Measurements from ENCODE around the gene PDLIM5. TPM values are rescaled to one million over a fixed set of nuclear protein-coding genes. Genes with fewer than 3 reads are reported as not detected.

PDLIM5 gene
- total RNA-seq, 2 experiments from 2014 or later = 14.8 to 18.3 TPM

DNA sequence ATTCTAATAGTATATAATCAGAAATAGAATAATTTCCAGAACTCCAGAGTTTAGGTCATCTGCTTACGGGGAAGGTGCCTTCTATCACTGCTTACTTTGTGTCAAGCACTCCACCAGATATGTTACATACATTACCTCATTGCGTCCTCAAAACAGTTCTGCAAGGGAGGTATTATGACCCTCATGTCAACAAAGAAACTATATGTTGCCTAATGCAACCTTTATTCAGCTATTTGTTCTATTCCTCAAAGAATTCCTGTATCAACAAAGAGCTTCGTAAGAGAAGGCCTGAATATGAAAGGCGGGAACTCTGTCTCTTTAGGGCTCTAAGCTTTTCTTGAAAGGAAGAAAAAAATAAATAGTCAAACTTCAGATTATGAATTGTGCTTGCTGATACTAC is 114.7 kb downstream of the PDLIM5 start:
- TF ChIP-seq, protein P1, sequence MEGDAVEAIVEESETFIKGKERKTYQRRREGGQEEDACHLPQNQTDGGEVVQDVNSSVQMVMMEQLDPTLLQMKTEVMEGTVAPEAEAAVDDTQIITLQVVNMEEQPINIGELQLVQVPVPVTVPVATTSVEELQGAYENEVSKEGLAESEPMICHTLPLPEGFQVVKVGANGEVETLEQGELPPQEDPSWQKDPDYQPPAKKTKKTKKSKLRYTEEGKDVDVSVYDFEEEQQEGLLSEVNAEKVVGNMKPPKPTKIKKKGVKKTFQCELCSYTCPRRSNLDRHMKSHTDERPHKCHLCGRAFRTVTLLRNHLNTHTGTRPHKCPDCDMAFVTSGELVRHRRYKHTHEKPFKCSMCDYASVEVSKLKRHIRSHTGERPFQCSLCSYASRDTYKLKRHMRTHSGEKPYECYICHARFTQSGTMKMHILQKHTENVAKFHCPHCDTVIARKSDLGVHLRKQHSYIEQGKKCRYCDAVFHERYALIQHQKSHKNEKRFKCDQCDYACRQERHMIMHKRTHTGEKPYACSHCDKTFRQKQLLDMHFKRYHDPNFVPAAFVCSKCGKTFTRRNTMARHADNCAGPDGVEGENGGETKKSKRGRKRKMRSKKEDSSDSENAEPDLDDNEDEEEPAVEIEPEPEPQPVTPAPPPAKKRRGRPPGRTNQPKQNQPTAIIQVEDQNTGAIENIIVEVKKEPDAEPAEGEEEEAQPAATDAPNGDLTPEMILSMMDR (IDR thresholded peaks at IDR 0.05) = no peak
- intact Hi-C loops (cut with micrococcal nuclease) = no loop called here
- ChIA-PET POLR2A (no interaction called here), CTCF (no interaction called here)
- H3K4me1 Mint-ChIP-seq (ENCODE audit: low read depth) = peaks cover 4% of the 10 kb centered on the region
- no peaks in the 10 kb centered on the region for H3K36me3 Mint-ChIP-seq (ENCODE audit: low read depth)
- no peak overlapping the region for H3K4me3 Mint-ChIP-seq
- H3K9me3 Mint-ChIP-seq = no peaks in the 10 kb centered on the region
- ATAC-seq (no peak), DNase-seq (no peak)
- no peaks in the 10 kb centered on the region for H3K27me3 Mint-ChIP-seq
- H3K27ac Mint-ChIP-seq = no peak overlapping the region

DNA sequence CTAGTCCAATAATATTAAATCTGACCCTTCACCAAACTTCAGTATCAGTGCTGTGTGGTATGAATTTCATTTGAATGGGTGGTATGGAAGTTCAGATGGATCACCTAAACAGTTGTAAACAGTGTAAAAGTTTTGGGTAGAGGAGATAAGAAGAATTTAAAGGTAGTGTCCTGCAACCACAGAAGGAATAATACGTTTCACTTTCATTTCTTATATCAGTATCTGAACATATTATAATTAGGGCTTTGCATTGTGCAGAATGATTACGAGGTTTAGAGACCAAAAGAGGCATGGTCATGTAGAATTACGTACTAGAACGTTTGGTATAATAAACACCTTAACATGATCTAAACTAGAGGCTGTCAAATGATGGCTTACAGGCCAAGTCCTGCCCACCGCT is 116.1 kb downstream of the PDLIM5 start:
- Mint-ChIP-seq H3K4me3 (no peak overlapping the region), H3K27ac (no peak overlapping the region), H3K27me3 (no peaks in the 10 kb centered on the region), H3K36me3 (ENCODE audit: low read depth) (no peaks in the 10 kb centered on the region), H3K4me1 (ENCODE audit: low read depth) (peaks cover 4% of the 10 kb centered on the region), H3K9me3 (no peaks in the 10 kb centered on the region)
- TF ChIP-seq, protein P1 (IDR thresholded peaks at IDR 0.05) = no peak
- ATAC-seq (no peak), DNase-seq (no peak)
- intact Hi-C loops (cut with micrococcal nuclease) = no loop called here
- ChIA-PET CTCF (no interaction called here), POLR2A (no interaction called here)

DNA sequence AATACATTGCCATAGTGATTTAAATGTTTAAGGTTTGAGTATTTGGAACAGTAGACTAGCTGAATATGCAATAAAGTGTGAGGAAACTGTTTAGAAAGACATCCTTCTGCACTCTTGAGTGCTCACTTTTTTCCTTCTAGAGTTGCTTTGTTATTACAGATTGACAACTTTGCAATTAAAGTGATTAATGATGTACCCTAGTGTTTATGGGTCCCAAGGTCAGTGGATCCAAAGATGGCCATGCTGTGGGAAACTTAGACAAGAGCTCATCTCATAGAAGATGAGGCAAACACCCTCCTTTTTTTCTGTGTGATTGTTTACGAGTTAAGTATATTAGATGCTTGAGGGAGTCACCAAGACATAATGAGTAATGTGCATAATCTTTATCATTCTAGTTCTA is 118.8 kb downstream of the PDLIM5 start:
- H3K27me3 Mint-ChIP-seq = no peaks in the 10 kb centered on the region
- H3K27ac Mint-ChIP-seq = no peak overlapping the region
- TF ChIP-seq, protein P1 (IDR thresholded peaks at IDR 0.05) = no peak
- no peak for DNase-seq
- no peaks in the 10 kb centered on the region for H3K9me3 Mint-ChIP-seq
- ATAC-seq = no peak
- H3K4me1 Mint-ChIP-seq (ENCODE audit: low read depth) = peaks cover 4% of the 10 kb centered on the region
- intact Hi-C loops (cut with micrococcal nuclease) = no loop called here
- H3K4me3 Mint-ChIP-seq = no peak overlapping the region
- POLR2A ChIA-PET = no interaction called here
- H3K36me3 Mint-ChIP-seq (ENCODE audit: low read depth) = no peaks in the 10 kb centered on the region
- CTCF ChIA-PET = interaction anchor here (0.9 kb wide), 1 partner anchor 164 kb away, joined by 3 read pairs; no protein-coding TSS in a partner anchor

DNA sequence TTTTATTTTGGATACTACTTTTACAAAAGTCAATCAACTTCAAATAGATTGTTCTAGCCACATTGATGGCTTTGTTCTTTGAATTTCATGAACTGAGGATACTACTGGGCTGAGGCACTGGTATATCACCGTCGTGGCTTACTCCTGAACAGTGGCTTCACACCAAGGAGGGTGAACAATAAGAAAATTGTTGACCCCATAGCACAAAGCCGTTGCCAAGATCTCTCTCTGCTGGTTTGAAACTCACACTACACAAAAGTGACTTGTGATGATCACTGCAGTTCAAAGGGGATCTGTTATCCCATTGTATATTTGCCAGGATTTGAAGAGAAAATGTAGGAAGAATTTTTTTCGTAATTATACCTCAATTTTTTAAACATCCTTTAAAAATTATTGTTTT is 119.6 kb downstream of the PDLIM5 start:
- H3K27ac Mint-ChIP-seq = no peak overlapping the region
- ATAC-seq = no peak
- H3K4me1 Mint-ChIP-seq (ENCODE audit: low read depth) = peaks cover 4% of the 10 kb centered on the region
- no peaks in the 10 kb centered on the region for H3K27me3 Mint-ChIP-seq
- TF ChIP-seq, protein P1 (IDR thresholded peaks at IDR 0.05) = no peak
- no peaks in the 10 kb centered on the region for H3K9me3 Mint-ChIP-seq
- ChIA-PET POLR2A (no interaction called here), CTCF (no interaction called here)
- no peak overlapping the region for H3K4me3 Mint-ChIP-seq
- H3K36me3 Mint-ChIP-seq (ENCODE audit: low read depth) = no peaks in the 10 kb centered on the region
- DNase-seq = no peak
- intact Hi-C loops (cut with micrococcal nuclease) = no loop called here

DNA sequence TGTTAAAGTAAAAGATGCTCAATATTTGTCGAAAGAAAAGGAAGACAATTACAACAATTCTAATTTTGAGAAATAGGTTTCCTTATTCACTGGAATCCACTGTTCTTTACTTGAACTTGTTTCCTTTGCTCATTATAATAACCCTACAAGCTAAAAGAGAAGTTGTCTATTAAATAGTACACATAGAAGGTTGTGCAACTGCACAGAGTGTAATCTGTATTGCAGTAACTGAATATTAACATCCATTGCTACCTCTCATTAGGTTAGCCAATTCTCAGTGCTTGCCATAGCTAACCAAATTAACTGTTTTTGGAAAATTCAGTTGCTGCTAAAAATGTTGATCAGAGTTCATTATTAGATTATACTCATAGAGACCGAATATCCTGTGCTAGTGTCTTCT is 120.0 kb downstream of the PDLIM5 start:
- ChIA-PET CTCF (interaction anchor here (0.7 kb wide), 1 partner anchor 117 kb away, joined by 3 read pairs; no protein-coding TSS in a partner anchor), POLR2A (no interaction called here)
- intact Hi-C loops (cut with micrococcal nuclease) = no loop called here
- Mint-ChIP-seq H3K4me1 (ENCODE audit: low read depth) (peaks cover 4% of the 10 kb centered on the region), H3K9me3 (no peaks in the 10 kb centered on the region), H3K27ac (no peak overlapping the region), H3K4me3 (no peak overlapping the region), H3K27me3 (no peaks in the 10 kb centered on the region), H3K36me3 (ENCODE audit: low read depth) (no peaks in the 10 kb centered on the region)
- DNase-seq (no peak), ATAC-seq (no peak)
- TF ChIP-seq, protein P1 (IDR thresholded peaks at IDR 0.05) = no peak

Measured in activated CD8-positive, alpha-beta T cell treated with anti-CD3 and anti-CD28 coated beads for 36 hours (primary cell).